Activated T-cell treated with anti-CD3 and anti-CD28 coated beads, Interleukin-2, amount 50 U/mL, for 24 hours (primary cell): ENCODE data around the gene PRCP.

Experiments used
- DNase-seq: peaks from one replicate; pipeline ENCODE4 v3.0.0-alpha.2; 2020
- H3K27ac Mint-ChIP-seq: 2 replicates; pipeline ENCODE4 v1.8.0; 2020; ENCODE audit warnings: mild to moderate bottlenecking, mixed read lengths
- H3K27me3 Mint-ChIP-seq: 2 replicates; pipeline ENCODE4 v1.8.0; 2020; ENCODE audit warnings: mixed read lengths
- H3K36me3 Mint-ChIP-seq: 2 replicates; pipeline ENCODE4 v1.8.0; 2020; ENCODE audit warnings: low read depth, mixed read lengths
- H3K4me1 Mint-ChIP-seq: 2 replicates; pipeline ENCODE4 v1.8.0; 2020; ENCODE audit warnings: low read depth, mixed read lengths
- H3K4me3 Mint-ChIP-seq: 2 replicates; pipeline ENCODE4 v1.8.0; 2020; ENCODE audit warnings: mild to moderate bottlenecking, moderate library complexity, mixed read lengths
- H3K9me3 Mint-ChIP-seq: 2 replicates; pipeline ENCODE4 v1.8.0; 2020; ENCODE audit warnings: mixed read lengths

PRCP gene

DNA sequence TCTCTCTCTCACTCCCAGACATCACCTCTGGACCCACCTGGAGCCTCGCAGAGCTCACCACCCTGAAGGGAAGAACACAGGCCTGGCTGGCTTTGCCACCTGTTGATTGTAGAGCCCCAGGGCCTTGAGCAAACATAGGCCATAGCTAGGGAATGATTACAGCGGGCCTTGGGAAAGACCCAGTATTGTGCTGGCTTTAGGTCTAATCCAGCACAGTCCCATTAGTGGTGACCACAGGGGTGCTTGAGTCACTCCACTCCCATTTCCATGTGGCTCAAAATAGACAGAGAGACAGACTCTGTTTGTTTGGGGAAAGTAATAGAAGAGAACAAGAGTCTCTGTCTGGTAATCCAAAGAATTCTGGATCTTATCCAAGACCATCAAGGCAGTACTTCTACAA is 123.9 kb downstream of the PRCP start:
- no peak overlapping the region for H3K4me3 Mint-ChIP-seq
- peaks cover 3% of the 10 kb centered on the region for H3K27me3 Mint-ChIP-seq
- H3K36me3 Mint-ChIP-seq: no peaks in the 10 kb centered on the region
- peaks cover 16% of the 10 kb centered on the region for H3K9me3 Mint-ChIP-seq
- DNase-seq: no peak
- H3K27ac Mint-ChIP-seq: no peak overlapping the region
- H3K4me1 Mint-ChIP-seq: no peaks in the 10 kb centered on the region

GRCh38 chr11:82775736-82776346 is 124.4 kb downstream of the PRCP start:
- Mint-ChIP-seq H3K27ac (no peak overlapping the region), H3K4me3 (no peak overlapping the region), H3K27me3 (peaks cover 3% of the 10 kb centered on the region), H3K36me3 (no peaks in the 10 kb centered on the region), H3K9me3 (peaks cover 13% of the 10 kb centered on the region), H3K4me1 (no peaks in the 10 kb centered on the region)
- no peak for DNase-seq

- Mint-ChIP-seq H3K27me3 (peaks cover 3% of the 10 kb centered on the region), H3K9me3 (peaks cover 13% of the 10 kb centered on the region), H3K36me3 (no peaks in the 10 kb centered on the region), H3K4me3 (no peak overlapping the region), H3K27ac (no peak overlapping the region), H3K4me1 (no peaks in the 10 kb centered on the region)
- DNase-seq: no peak
Measured at GRCh38 chr11:82775218-82775617, 125.0 kb downstream of the PRCP start.
